Esophagus squamous epithelium (tissue), 5 donors: ENCODE results near the gene DGKK. TPM values are rescaled to one million over a fixed set of nuclear protein-coding genes. Genes with fewer than 3 reads are reported as not detected.
"Not testable (repeated sequence)": the region's sequence is repeated elsewhere in the genome, so short reads cannot be mapped to it uniquely, and the experiment has no call there.

Source experiments
- DNase-seq: peaks from one replicate; lab custom pipeline; 2025; lab: John Stamatoyannopoulos, UW
- H3K27ac ChIP-seq, 4 donors: fragments of 200-600 bp; sonication (generic); one replicate each; pipeline ENCODE4 v1.5.1; 2016 to 2019; ENCODE audit warnings: mild to moderate bottlenecking in 1 of 4
- H3K27me3 ChIP-seq, 4 donors: fragments of 200-600 bp; sonication (generic); 1 replicate in 3 of 4; 2 replicates in 1 of 4; pipeline versions ENCODE4 v1.5.1 to v1.6.0; 2017 to 2021; ENCODE audit warnings: antibody characterized with exemption in 1 of 4
- H3K36me3 ChIP-seq, 3 donors: fragments of 200-600 bp; sonication (generic); one replicate each; pipeline ENCODE4 v1.5.1; 2016 to 2019
- H3K4me1 ChIP-seq, 3 donors: fragments of 200-600 bp; sonication (generic); one replicate each; pipeline ENCODE4 v1.5.1; 2017 to 2019
- H3K4me3 ChIP-seq, 4 donors: fragments of 200-600 bp; sonication (generic); 1 replicate in 3 of 4; 2 replicates in 1 of 4; pipeline ENCODE4 v1.5.1; 2016 to 2019; ENCODE audit warnings: mild to moderate bottlenecking in 2 of 4, moderate library complexity in 1 of 4
- H3K9me3 ChIP-seq, 3 donors: fragments of 200-600 bp; sonication (generic); one replicate each; pipeline ENCODE4 v1.5.1; 2016 to 2019
- POLR2A ChIP-seq, 4 donors: fragments of 450-650 bp; IDR thresholded peaks; one replicate each; pipeline ENCODE4 v1.6.1; 2017; ENCODE audit warnings: antibody characterized with exemption in 4 of 4, mild to moderate bottlenecking in 4 of 4, moderate library complexity in 3 of 4
- WGBS, 2 donors: methylation state at CpG; one replicate each; pipeline ENCODE4 v1.1.5; 2018; 5-methylcytosine and 5-hydroxymethylcytosine counted together
- intact Hi-C: fragments of 100-400 bp; cut with DNase I; formaldehyde crosslinking; loops from one replicate; pipeline ENCODE4 v1.15.0; 2022
- total RNA-seq, 4 donors: library from RNA; depleted of rRNA; stranded (reverse); fragments of >200 nt; gene quantifications; one replicate each; pipeline ENCODE4 v1.1.0, GENCODE V29; 2016
- TF ChIP-seq, protein P1 (sequence below), 6 experiments: fragments of 450-650 bp in 4 of 6; fragments of 200-600 bp in 2 of 6; sonication (generic) in 2 of 6; IDR thresholded peaks; one replicate each; pipeline ENCODE4 v1.5.1; 2016 to 2019; ENCODE audit warnings: antibody characterized with exemption in 6 of 6, mild to moderate bottlenecking in 4 of 6, moderate library complexity in 4 of 6
- donor health status: DM: yes; HTN: yes; CAD: no.

DGKK gene
- total RNA-seq, 4 donors from 2014 or later, result not detected

DNA sequence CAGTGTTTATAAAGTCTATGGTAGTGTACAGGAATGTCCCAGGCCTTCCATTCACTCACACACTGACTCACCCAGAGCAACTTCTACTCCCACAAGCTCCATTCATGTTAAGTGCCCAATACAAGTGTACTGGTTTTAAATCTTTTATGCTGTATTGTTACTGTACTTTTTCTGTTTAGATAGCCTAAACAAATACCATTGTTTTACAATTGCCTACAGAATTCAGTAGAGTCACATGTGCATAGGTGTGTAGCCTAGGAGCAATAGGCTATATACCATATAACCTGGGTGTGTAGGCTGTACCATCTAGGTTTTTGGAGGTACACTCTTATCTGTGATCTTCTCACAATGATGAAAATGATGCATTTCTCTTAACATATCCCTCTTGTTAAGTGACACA, 126.7 kb downstream of the DGKK start:
- intact Hi-C loops, result no loop called here
- no peak for DNase-seq
- no peaks in the 10 kb centered on the region for H3K4me1 ChIP-seq
- H3K27ac ChIP-seq, result no peak overlapping the region
- H3K36me3 ChIP-seq, result no peaks in the 10 kb centered on the region
- no peak for TF ChIP-seq POLR2A (IDR thresholded peaks at IDR 0.05)
- TF ChIP-seq, protein P1, sequence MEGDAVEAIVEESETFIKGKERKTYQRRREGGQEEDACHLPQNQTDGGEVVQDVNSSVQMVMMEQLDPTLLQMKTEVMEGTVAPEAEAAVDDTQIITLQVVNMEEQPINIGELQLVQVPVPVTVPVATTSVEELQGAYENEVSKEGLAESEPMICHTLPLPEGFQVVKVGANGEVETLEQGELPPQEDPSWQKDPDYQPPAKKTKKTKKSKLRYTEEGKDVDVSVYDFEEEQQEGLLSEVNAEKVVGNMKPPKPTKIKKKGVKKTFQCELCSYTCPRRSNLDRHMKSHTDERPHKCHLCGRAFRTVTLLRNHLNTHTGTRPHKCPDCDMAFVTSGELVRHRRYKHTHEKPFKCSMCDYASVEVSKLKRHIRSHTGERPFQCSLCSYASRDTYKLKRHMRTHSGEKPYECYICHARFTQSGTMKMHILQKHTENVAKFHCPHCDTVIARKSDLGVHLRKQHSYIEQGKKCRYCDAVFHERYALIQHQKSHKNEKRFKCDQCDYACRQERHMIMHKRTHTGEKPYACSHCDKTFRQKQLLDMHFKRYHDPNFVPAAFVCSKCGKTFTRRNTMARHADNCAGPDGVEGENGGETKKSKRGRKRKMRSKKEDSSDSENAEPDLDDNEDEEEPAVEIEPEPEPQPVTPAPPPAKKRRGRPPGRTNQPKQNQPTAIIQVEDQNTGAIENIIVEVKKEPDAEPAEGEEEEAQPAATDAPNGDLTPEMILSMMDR (IDR thresholded peaks at IDR 0.05), result no peak
- no peak overlapping the region for H3K4me3 ChIP-seq
- no peaks in the 10 kb centered on the region for H3K9me3 ChIP-seq
- H3K27me3 ChIP-seq, result no peaks in the 10 kb centered on the region

DNA sequence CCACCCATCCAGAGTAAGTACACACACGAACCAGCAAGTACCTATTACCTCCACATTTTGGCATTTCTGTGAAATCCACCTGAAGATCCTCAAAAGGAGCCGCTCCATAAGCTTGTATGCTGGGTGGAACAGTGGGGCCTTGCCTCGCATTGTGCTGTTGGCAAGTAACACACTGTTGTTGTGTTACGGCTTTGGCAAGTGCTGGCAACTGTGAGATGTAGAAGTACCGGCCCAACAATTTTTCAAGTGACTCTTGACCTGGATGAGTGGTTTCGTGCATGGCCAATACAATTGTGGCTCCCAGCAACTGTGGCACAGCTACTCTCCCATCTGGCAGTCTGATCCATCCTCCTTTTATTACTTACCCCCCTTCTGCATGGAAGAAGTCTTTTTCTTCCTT, 137.3 kb downstream of the DGKK start:
- DNase-seq, result no peak
- 34 to 75% methylated on average over 3 of the region's 6 CpGs for WGBS, 2 donors
- TF ChIP-seq, protein P1 (IDR thresholded peaks at IDR 0.05), result no peak
- no peak for TF ChIP-seq POLR2A (IDR thresholded peaks at IDR 0.05)
- intact Hi-C loops, result no loop called here
- Histone ChIP-seq H3K4me3 (no peak overlapping the region), H3K36me3 (no peaks in the 10 kb centered on the region), H3K4me1 (no peaks in the 10 kb centered on the region), H3K9me3 (no peaks in the 10 kb centered on the region), H3K27ac (no peak overlapping the region), H3K27me3 (no peaks in the 10 kb centered on the region)

DNA sequence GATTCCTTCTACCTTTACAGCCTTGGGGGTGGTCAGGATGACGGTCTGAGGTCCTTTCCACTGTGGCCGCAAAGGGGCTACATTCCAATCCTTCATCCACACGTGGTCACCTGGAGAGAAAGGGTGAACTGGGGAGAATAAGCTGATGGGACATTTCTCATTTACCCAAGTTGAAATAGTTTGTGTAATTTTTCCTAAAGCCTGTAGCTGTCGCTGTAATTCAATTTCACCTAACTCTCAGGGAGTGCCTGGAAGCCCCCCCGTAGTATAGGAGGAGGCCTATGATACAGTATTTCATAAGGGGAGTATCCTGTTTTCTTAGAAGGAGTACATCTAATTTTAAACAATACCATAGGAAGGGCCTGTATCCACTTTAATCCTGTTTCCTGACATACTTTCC, 138.0 kb downstream of the DGKK start:
- DNase-seq, H3K9me3 ChIP-seq, H3K4me1 ChIP-seq, H3K36me3 ChIP-seq, H3K27ac ChIP-seq, H3K4me3 ChIP-seq, intact Hi-C loops, H3K27me3 ChIP-seq: not testable (repeated sequence)
- 25 to 37% methylated on average over 2 to 5 of the region's 5 CpGs for WGBS, 2 donors

DNA sequence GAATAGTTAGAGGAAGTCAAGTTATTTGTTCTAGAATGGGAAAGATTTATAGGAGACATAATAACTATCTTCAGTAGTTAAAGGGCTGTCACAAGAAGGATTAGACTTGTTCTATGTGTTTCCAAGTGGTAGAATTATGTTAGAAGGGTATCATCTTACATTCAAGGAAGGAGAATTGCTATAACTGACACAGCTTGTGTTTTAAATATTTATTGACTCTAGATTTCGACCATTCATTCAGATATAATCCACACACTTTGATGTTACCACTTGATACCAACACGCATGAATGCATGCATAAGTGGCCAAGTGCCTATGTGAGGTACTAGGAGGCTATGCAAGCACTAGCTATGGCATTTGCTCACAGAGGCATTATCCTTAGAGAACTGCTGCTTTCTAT, 143.4 kb downstream of the DGKK start:
- no peak for DNase-seq

More for the DNA sequence above, 143.4 kb downstream of the DGKK start:
- Histone ChIP-seq H3K4me3 (no peak overlapping the region), H3K27ac (no peak overlapping the region), H3K4me1 (no peaks in the 10 kb centered on the region), H3K9me3 (no peaks in the 10 kb centered on the region), H3K27me3 (no peaks in the 10 kb centered on the region), H3K36me3 (no peaks in the 10 kb centered on the region)
- TF ChIP-seq, protein P1 (IDR thresholded peaks at IDR 0.05), result no peak
- TF ChIP-seq POLR2A (IDR thresholded peaks at IDR 0.05), result no peak
- intact Hi-C loops, result no loop called here
- 32 to 34% methylated on average over 2 of the region's 2 CpGs for WGBS, 2 donors
